K562 (cell line): ENCODE data around the gene MICAL1. TPM values are rescaled to one million over a fixed set of nuclear protein-coding genes. Genes with fewer than 3 reads are reported as not detected.

Experiments used
- ATAC-seq: fragments of 200-7000 bp; cut with Tn5 transposase; 3 replicates; pipeline ENCODE4 v1.9.1; 2020; ENCODE audit warnings: moderate library complexity
- BruUV-seq: library from RNA; stranded (reverse); fragments of 400-500 nt; replicated peaks from 2 replicates; lab custom pipeline; 2021; lab: Mats Ljungman, UMichigan
- CTCF ChIA-PET: fragments of 300-600 bp; formaldehyde crosslinking; extraction: SDS; loops from one replicate; lab custom pipeline; 2021; ENCODE audit warnings: low intra/inter-chr PET ratio; lab: Yijun Ruan, JAX
- POLR2A ChIA-PET: fragments of 300-600, 350-650 bp; sonication (Branson Sonifier 250); formaldehyde crosslinking; extraction: SDS; loops from one replicate; lab custom pipeline; 2021; ENCODE audit warnings: antibody characterized with exemption, inconsistent platforms; lab: Yijun Ruan, JAX
- DNase-seq, 4 experiments: peaks; one replicate each; pipeline versions ENCODE4 v3.0.0 to v3.0.0-alpha.2; 2011 to 2018; ENCODE audit warnings: low spot score in 3 of 4, mixed read lengths in 3 of 4; ENCODE audit errors: extremely low read depth in 1 of 4
- FAIRE-seq: peaks from 2 replicates; lab custom pipeline; 2011; peaks lifted over from hg19 to GRCh38; lab: Jason Lieb, UNC
- H2AFZ ChIP-seq: 2 replicates; pipeline ENCODE4 v1.6.0; 2011; ENCODE audit warnings: low read depth, low read length, control low read depth, inconsistent platforms
- H3K27ac ChIP-seq: fragments of 200-600 bp; 3 replicates; pipeline ENCODE4 v1.8.0; 2011; ENCODE audit warnings: low read depth, mild to moderate bottlenecking, control low read depth, inconsistent platforms, low read length, moderate library complexity, mixed read lengths; ENCODE audit errors: extremely low read depth
- H3K27me3 ChIP-seq, 2 experiments: fragments of 300-600 bp in 1 of 2; 2 replicates in 1 of 2; 3 replicates in 1 of 2; pipeline versions ENCODE4 v1.6.0 to v1.8.0; 2011; ENCODE audit warnings: inconsistent platforms in 2 of 2, low read length in 2 of 2, mild to moderate bottlenecking in 1 of 2, mixed read lengths in 1 of 2, moderate library complexity in 1 of 2; ENCODE audit not compliant: control insufficient read depth in 2 of 2, insufficient read depth in 2 of 2
- H3K36me3 ChIP-seq: fragments of 300-600 bp; 3 replicates; pipeline ENCODE4 v1.8.0; 2011; ENCODE audit warnings: mild to moderate bottlenecking, low read length, inconsistent platforms; ENCODE audit not compliant: control insufficient read depth, insufficient read depth
- H3K4me1 ChIP-seq, 2 experiments: fragments of 200-600 bp in 1 of 2; replicated peaks in 1 of 2; 2 replicates in 1 of 2; 3 replicates in 1 of 2; pipeline versions ENCODE4 v1.5.1 to v1.8.0; 2011; ENCODE audit warnings: inconsistent platforms in 2 of 2, low read length in 2 of 2, mild to moderate bottlenecking in 1 of 2, mixed read lengths in 1 of 2, moderate library complexity in 1 of 2; ENCODE audit not compliant: control insufficient read depth in 2 of 2, insufficient read depth in 2 of 2
- H3K4me2 ChIP-seq: 2 replicates; pipeline ENCODE4 v1.6.1; 2011; ENCODE audit warnings: low read length, control low read depth, inconsistent platforms, mixed read lengths; ENCODE audit not compliant: insufficient read depth
- H3K4me3 ChIP-seq: fragments of 200-600 bp; sonication (generic), shearing (Covaris generic); 2 replicates; pipeline ENCODE4 v1.5.1; 2016; ENCODE audit warnings: control low read depth, inconsistent platforms
- H3K79me2 ChIP-seq: fragments of 200-600 bp; 3 replicates; pipeline ENCODE4 v1.8.0; 2011; ENCODE audit warnings: low read length, inconsistent platforms; ENCODE audit not compliant: control insufficient read depth, insufficient read depth
- H3K9ac ChIP-seq, 2 experiments: 2 replicates each; pipeline versions ENCODE4 v1.6.0 to v1.6.1; 2011; ENCODE audit warnings: low read depth in 2 of 2, low read length in 2 of 2, control low read depth in 1 of 2, inconsistent platforms in 1 of 2, mild to moderate bottlenecking in 1 of 2, mixed read lengths in 1 of 2; ENCODE audit not compliant: insufficient read depth in 1 of 2
- H3K9me1 ChIP-seq: one replicate; pipeline ENCODE4 v1.6.0; 2011; ENCODE audit warnings: inconsistent platforms, mild to moderate bottlenecking, low read length, moderate library complexity; ENCODE audit not compliant: control insufficient read depth, insufficient read depth
- H3K9me3 ChIP-seq: replicated peaks from 2 replicates; pipeline ENCODE4 v1.5.1; 2011; ENCODE audit warnings: low read depth, low read length, inconsistent platforms; ENCODE audit not compliant: control insufficient read depth, insufficient read depth
- H4K20me1 ChIP-seq: replicated peaks from 2 replicates; pipeline ENCODE4 v1.6.1; 2011; ENCODE audit warnings: low read length, inconsistent platforms, mixed read lengths; ENCODE audit not compliant: control insufficient read depth, insufficient read depth
- CBFA2T3 ChIP-seq: fragments of 450-650 bp; IDR thresholded peaks from 2 replicates; pipeline ENCODE4 v1.6.1; 2017
- CHD7 ChIP-seq: fragments of 200-600 bp; sonication (generic); IDR thresholded peaks from one replicate; pipeline ENCODE4 v1.6.1; 2012; ENCODE audit warnings: mild to moderate bottlenecking, low read depth, low read length, inconsistent platforms
- DDX20 ChIP-seq: fragments of 450-650 bp; IDR thresholded peaks from 2 replicates; pipeline ENCODE4 v1.6.1; 2016; ENCODE audit warnings: missing genetic modification characterization, low read depth, mild to moderate bottlenecking, missing compliant biosample characterization, moderate library complexity
- DMBX1 ChIP-seq: fragments of 250-450 bp; sonication (Bioruptor Pico); IDR thresholded peaks from 2 replicates; pipeline ENCODE4 v1.8.0; 2022; ENCODE audit warnings: inconsistent platforms, mild to moderate bottlenecking, moderate library complexity, borderline replicate concordance
- E2F3 ChIP-seq: fragments of 250-450 bp; sonication (Bioruptor Pico); IDR thresholded peaks from 2 replicates; pipeline ENCODE4 v1.4.0; 2020; ENCODE audit warnings: mild to moderate bottlenecking
- NFATC3 ChIP-seq: fragments of 450-650 bp; IDR thresholded peaks from 2 replicates; pipeline ENCODE4 v1.6.1; 2017; ENCODE audit warnings: mild to moderate bottlenecking
- PPARD ChIP-seq: fragments of 250-450 bp; sonication (Bioruptor Pico); IDR thresholded peaks from 2 replicates; pipeline ENCODE4 v1.8.0; 2022; ENCODE audit warnings: inconsistent platforms, mild to moderate bottlenecking, moderate library complexity
- RAD51 ChIP-seq: fragments of 450-650 bp; IDR thresholded peaks from 2 replicates; pipeline ENCODE4 v1.7.1; 2016; ENCODE audit warnings: low read depth, mild to moderate bottlenecking, borderline replicate concordance
- SNIP1 ChIP-seq: fragments of 450-650 bp; IDR thresholded peaks from 2 replicates; pipeline ENCODE4 v1.7.1; 2017; ENCODE audit warnings: low read depth, mild to moderate bottlenecking
- YBX1 ChIP-seq: fragments of 450-650 bp; IDR thresholded peaks from 2 replicates; pipeline ENCODE4 v1.7.1; 2016; ENCODE audit warnings: mild to moderate bottlenecking
- ZBTB26 ChIP-seq: fragments of 450-650 bp; formaldehyde crosslinking; IDR thresholded peaks from 2 replicates; pipeline ENCODE4 v1.4.0; 2022; ENCODE audit warnings: missing genetic modification characterization
- ZNF134 ChIP-seq: fragments of 250-450 bp; sonication (Bioruptor Pico); conservative IDR thresholded peaks from 2 replicates; pipeline ENCODE4 v1.4.0; 2020
- ZNF184 ChIP-seq: sonication (generic); formaldehyde crosslinking; IDR thresholded peaks from 2 replicates; pipeline ENCODE4 v1.5.0; 2020; ENCODE audit warnings: missing genetic modification reagents
- WGBS: fragments of 100-300 bp; shearing (Covaris generic); methylation state at CpG from one replicate; pipeline ENCODE4 v1.1.6; 2016; ENCODE audit warnings: low coverage, mixed read lengths; ENCODE audit not compliant: insufficient coverage; ENCODE audit errors: missing lambda C conversion rate; 5-methylcytosine and 5-hydroxymethylcytosine counted together
- in situ Hi-C: fragments of 300-500 bp; cut with MboI; formaldehyde crosslinking; loops from 4 replicates; pipeline ENCODE4 v1.15.0; 2018; ENCODE audit warnings: inconsistent platforms, mixed read lengths
- intact Hi-C: fragments of 100-400 bp; cut with micrococcal nuclease; formaldehyde crosslinking; loops from 2 replicates; pipeline ENCODE4 v1.14.2; 2022
- polyA plus RNA-seq, 8 experiments: library from polyadenylated mRNA; depleted of rRNA in 4 of 8; stranded (reverse) in 5 of 8; unstranded in 3 of 8; fragments of >200 nt; fragmentation: Nextera tagmentation in 2 of 8; fragmentation: Illumina TruSeq in 1 of 8; extraction: Ambion mirVana in 2 of 8; extraction: Trizol in 1 of 8; gene quantifications; 2 replicates each; pipeline versions ENCODE4 v1.2.1 to v1.2.3, GENCODE V29; 2011 to 2014; ENCODE audit warnings: inconsistent platforms in 1 of 8, missing spikeins in 1 of 8
- total RNA-seq, 7 experiments: library from RNA; depleted of rRNA in 6 of 7; stranded (reverse); fragments of >200 nt in 6 of 7; fragmentation: Illumina TruSeq in 2 of 7; extraction: Trizol in 2 of 7; gene quantifications; 2 replicates each; pipeline versions ENCODE4 v1.2.1 to v1.2.3, GENCODE V29; 2011 to 2021; ENCODE audit warnings: low replicate concordance in 1 of 7

Gene MICAL1
- total and polyA plus RNA-seq, 9 of the 15 experiments (the other 6 are each of a cell fraction or from before 2014, with no cell fraction given): 0.07 to 15.2 (median 7.0) TPM

GRCh38 chr6:109473120-109473519, 17.5 kb upstream of the MICAL1 start:
- POLR2A ChIA-PET: no interaction called here
- Histone ChIP-seq H3K9me1 (peaks cover 3% of the 10 kb centered on the region), H3K27ac (no peak overlapping the region), H3K4me3 (no peak overlapping the region), H3K9me3 (no peaks in the 10 kb centered on the region), H2AFZ (no peak overlapping the region), H3K36me3 (peaks cover 96% of the 10 kb centered on the region), H4K20me1 (0 out of 2 replicates have a peak, but pooled peaks cover 3% of the 10 kb centered on the region), H3K9ac (no peak overlapping the region), H3K4me1 (peaks cover 4 to 5% of the 10 kb centered on the region in 2 experiments; a peak in 3 of 5 replicates), H3K27me3 (no peaks in the 10 kb centered on the region), H3K79me2 (peaks cover 19% of the 10 kb centered on the region), H3K4me2 (no peak overlapping the region)
- no peak for DNase-seq
- TF ChIP-seq ZNF184 (no peak), DMBX1 (CRISPR knock-in tag) (no peak), RAD51 (no peak), ZNF134 (CRISPR knock-in tag) (no peak), NFATC3 (no peak), YBX1 (no peak), SNIP1 (no peak), E2F3 (CRISPR knock-in tag) (no peak), DDX20 (tag) (no peak), PPARD (CRISPR knock-in tag) (no peak), CHD7 (no peak), CBFA2T3 (no peak), ZBTB26 (CRISPR knock-in tag) (no peak)
- no peak for ATAC-seq
- FAIRE-seq: no peak
- in situ Hi-C loops (no loop called here), intact Hi-C loops (no loop called here)
- CTCF ChIA-PET: no interaction called here
- 97% methylated on average over 3 of the region's 3 CpGs for WGBS
- BruUV-seq: no TSS peak
